Heart left ventricle (tissue), 16 donors: ENCODE data around the gene TCEANC2. TPM values are rescaled to one million over a fixed set of nuclear protein-coding genes. Genes with fewer than 3 reads are reported as not detected.
A peak's percentile ranks its signal among the peaks of the same experiment; 100 is the strongest.

Source experiments
- ATAC-seq, 4 donors: fragments of 200-7000 bp; cut with Tn5 transposase; one replicate each; pipeline ENCODE4 v1.9.1; 2020 to 2022; ENCODE audit warnings: moderate library complexity in 4 of 4, mild to moderate bottlenecking in 3 of 4, moderate number of reproducible peaks in 1 of 4
- DNase-seq, 5 donors: peaks; one replicate each; pipeline ENCODE4 v3.0.0-alpha.2; 2020
- H3K27ac ChIP-seq, 12 donors: fragments of 200-600 bp; sonication (generic) in 4 of 12; one replicate each; pipeline versions ENCODE4 v1.5.0 to v1.8.0; 2016 to 2022; ENCODE audit warnings: mild to moderate bottlenecking in 2 of 12
- H3K27me3 ChIP-seq, 9 donors: fragments of 200-600 bp; sonication (generic) in 2 of 9; one replicate each; pipeline versions ENCODE4 v1.5.1 to v1.8.0; 2016 to 2022; ENCODE audit warnings: mild to moderate bottlenecking in 3 of 9
- H3K36me3 ChIP-seq, 9 donors: fragments of 200-600 bp; sonication (generic) in 2 of 9; one replicate each; pipeline versions ENCODE4 v1.5.0 to v1.8.0; 2018 to 2022; ENCODE audit warnings: mild to moderate bottlenecking in 2 of 9
- H3K4me1 ChIP-seq, 12 donors: fragments of 200-600 bp; sonication (generic) in 4 of 12; one replicate each; pipeline versions ENCODE4 v1.5.0 to v1.8.0; 2016 to 2022; ENCODE audit warnings: mild to moderate bottlenecking in 3 of 12
- H3K4me3 ChIP-seq, 12 donors: fragments of 200-600 bp; sonication (generic) in 4 of 12; one replicate each; pipeline versions ENCODE4 v1.5.0 to v1.8.0; 2017 to 2022; ENCODE audit warnings: mild to moderate bottlenecking in 9 of 12, moderate library complexity in 4 of 12
- H3K9me3 ChIP-seq, 12 donors: fragments of 200-600 bp; sonication (generic) in 4 of 12; one replicate each; pipeline versions ENCODE4 v1.5.0 to v1.8.0; 2016 to 2022; ENCODE audit warnings: mild to moderate bottlenecking in 1 of 12
- POLR2A ChIP-seq, 2 donors: fragments of 450-650 bp; IDR thresholded peaks; one replicate each; pipeline ENCODE4 v1.6.1; 2017; ENCODE audit warnings: antibody characterized with exemption in 2 of 2, mild to moderate bottlenecking in 2 of 2, moderate library complexity in 2 of 2
- WGBS, 4 donors: extraction: QIAGEN DNeasy Blood & Tissue Kit in 2 of 4; methylation state at CpG; one replicate each; pipeline versions ENCODE4 v1.1.5 to v1.1.7; 2013 to 2018; 5-methylcytosine and 5-hydroxymethylcytosine counted together
- intact Hi-C, 10 donors: fragments of 100-400 bp; cut with DNase I; formaldehyde crosslinking; loops; one replicate each; pipeline versions ENCODE4 v1.11.1 to v1.14.2; 2022
- polyA plus RNA-seq, 2 donors: library from polyadenylated mRNA; stranded (reverse); fragments of 200-250 nt; gene quantifications; one replicate each; pipeline ENCODE4 v1.2.3, GENCODE V29; 2013
- total RNA-seq, 9 donors: library from RNA; depleted of rRNA in 2 of 9; stranded (reverse); fragments of >200 nt in 2 of 9; fragmentation: NEBNext Ultra II Directional in 3 of 9; extraction: Animal tissue kit (Norgen Biotek cat#: 25700) in 3 of 9; gene quantifications; one replicate each; pipeline versions ENCODE4 v1.1.0 to v1.2.4, GENCODE V29; 2016 to 2023
- TF ChIP-seq, protein P1 (sequence below), 12 donors: fragments of 200-600 bp; sonication (generic) in 4 of 12; IDR thresholded peaks; one replicate each; pipeline versions ENCODE4 v1.5.0 to v1.8.0; 2018 to 2022; ENCODE audit warnings: antibody characterized with exemption in 12 of 12, mild to moderate bottlenecking in 5 of 12
- donor health status: ischemic (EF 13 %, LVEDD 7.1; RV severe dilation, severe dysfunction).
- donor health status: healthy with polysubstance abuse.
- donor health status: DM: no; HTN: yes; CAD: no.
- donor health status: DM: no; HTN: no; CAD: no.
- donor health status: ischemic (EF 25% LVEDD 6.9; RV normal size, moderate dysfunction).
- donor health status: ischemic (EF 25% LVEDD 5.7; RV mildly dilated, moderate dysfunction).
- donor health status: healthy.
- donor health status: DM: yes; HTN: yes; CAD: no.
- donor health status: ischemic (EF 35%, LVEDD 5.7; RV mildly dilated, moderate dysfunction).
- donor health status: nonischemic (EF 11% LVEDD 7.7; RV severe dilation, severe dysfunction).
- donor health status: DM: yes; HTN: yes; CAD: no.
- donor health status: PGD.
- donor health status: ischemic (EF 29% LVEDD 5.4; RV normal size, mild dysfunction).
- donor health status: nonischemic (EF 23%, LVEDD 6.1; RV moderate dilation, normal function).

The TCEANC2 gene
- total and polyA plus RNA-seq, 11 donors = 2.4 to 6.6 (median 4.5) TPM

DNA sequence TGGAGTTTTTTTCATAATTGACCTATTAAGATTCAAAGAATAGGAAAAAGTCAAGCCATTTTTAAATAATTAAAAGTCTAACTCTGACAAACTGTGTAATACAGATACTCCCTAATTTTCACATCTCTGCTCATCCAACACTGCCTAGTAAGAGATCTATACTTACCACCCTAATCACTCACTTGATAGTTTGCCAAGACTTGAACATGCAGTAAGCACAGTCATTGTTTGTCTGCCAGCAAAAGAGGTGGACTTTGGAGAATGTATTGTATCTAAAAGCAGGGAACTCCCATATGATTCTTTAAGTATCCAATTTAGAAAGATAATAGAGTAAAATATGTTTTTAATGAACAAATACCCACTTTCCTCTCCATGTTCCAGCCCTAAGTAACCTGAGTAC, 15.9 kb upstream of the TCEANC2 start:
- TF ChIP-seq, protein P1, sequence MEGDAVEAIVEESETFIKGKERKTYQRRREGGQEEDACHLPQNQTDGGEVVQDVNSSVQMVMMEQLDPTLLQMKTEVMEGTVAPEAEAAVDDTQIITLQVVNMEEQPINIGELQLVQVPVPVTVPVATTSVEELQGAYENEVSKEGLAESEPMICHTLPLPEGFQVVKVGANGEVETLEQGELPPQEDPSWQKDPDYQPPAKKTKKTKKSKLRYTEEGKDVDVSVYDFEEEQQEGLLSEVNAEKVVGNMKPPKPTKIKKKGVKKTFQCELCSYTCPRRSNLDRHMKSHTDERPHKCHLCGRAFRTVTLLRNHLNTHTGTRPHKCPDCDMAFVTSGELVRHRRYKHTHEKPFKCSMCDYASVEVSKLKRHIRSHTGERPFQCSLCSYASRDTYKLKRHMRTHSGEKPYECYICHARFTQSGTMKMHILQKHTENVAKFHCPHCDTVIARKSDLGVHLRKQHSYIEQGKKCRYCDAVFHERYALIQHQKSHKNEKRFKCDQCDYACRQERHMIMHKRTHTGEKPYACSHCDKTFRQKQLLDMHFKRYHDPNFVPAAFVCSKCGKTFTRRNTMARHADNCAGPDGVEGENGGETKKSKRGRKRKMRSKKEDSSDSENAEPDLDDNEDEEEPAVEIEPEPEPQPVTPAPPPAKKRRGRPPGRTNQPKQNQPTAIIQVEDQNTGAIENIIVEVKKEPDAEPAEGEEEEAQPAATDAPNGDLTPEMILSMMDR (IDR thresholded peaks at IDR 0.05) = no peak
- TF ChIP-seq POLR2A (IDR thresholded peaks at IDR 0.05) = no peak
- H3K27me3 ChIP-seq = no peaks in the 10 kb centered on the region
- intact Hi-C loops = no loop called here
- no peaks in the 10 kb centered on the region for H3K9me3 ChIP-seq
- ATAC-seq (peak; percentile 54 to 69 (median 64)), DNase-seq (no peak)
- H3K4me3 ChIP-seq = no peak overlapping the region
- no peak overlapping the region for H3K27ac ChIP-seq
- peaks cover 0 to 8% (median 0%) of the 10 kb centered on the region in 12 donors for H3K4me1 ChIP-seq
- peaks cover 0 to 100% (median 99%) of the 10 kb centered on the region in 9 donors for H3K36me3 ChIP-seq

DNA sequence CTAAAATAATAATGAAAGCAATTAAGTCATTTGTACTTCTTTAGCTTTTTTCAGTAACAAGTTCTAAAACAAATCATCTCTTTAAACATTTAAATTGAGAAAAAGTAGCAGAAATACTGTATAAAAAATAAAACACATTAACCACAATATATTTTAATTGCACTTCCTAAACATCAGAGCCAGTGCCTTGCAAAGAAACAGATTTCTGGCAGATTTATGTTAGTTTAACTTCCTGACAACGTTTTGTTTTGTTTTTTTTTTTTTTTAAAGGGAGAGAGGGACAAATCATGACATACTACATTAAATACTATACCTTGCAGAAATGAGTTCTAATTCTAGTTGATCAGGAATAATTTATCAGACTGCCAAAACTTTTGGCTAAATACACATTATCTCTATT, 11.6 kb upstream of the TCEANC2 start:
- ATAC-seq = no peak

DNA sequence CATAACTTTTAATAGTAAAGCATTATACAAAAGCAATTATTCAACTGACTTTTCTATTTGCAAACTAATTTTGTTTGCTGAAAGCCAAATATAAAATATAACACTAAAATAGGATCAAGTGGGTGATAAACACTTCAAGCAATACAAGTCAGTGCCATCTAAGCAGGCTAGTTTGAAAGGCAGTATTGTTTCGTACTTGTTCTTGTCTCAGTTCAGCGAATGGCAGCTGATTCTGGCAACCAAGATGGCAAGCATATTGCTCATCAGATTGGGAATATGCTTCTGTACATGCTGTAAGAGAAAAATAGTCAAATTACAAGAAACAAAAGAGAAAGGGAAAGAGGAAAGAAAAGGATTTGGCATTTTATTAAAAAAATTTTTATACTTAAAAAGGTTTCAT, 7.9 kb upstream of the TCEANC2 start:
- H3K27me3 ChIP-seq = no peaks in the 10 kb centered on the region
- DNase-seq (no peak), ATAC-seq (no peak)
- WGBS, 4 donors = 67 to 74% (median 71%) methylated on average over 2 of the region's 2 CpGs
- H3K36me3 ChIP-seq = peaks cover 0 to 51% (median 36%) of the 10 kb centered on the region in 9 donors
- intact Hi-C loops = no loop called here
- H3K9me3 ChIP-seq = no peaks in the 10 kb centered on the region
- peaks cover 0 to 57% (median 42%) of the 10 kb centered on the region in 12 donors for H3K4me1 ChIP-seq
- no peak for TF ChIP-seq POLR2A (IDR thresholded peaks at IDR 0.05)
- TF ChIP-seq, protein P1 (IDR thresholded peaks at IDR 0.05) = no peak
- H3K27ac ChIP-seq = no peak overlapping the region
- H3K4me3 ChIP-seq = no peak overlapping the region

More for the DNA sequence above, 11.6 kb upstream of the TCEANC2 start:
- no peak for TF ChIP-seq POLR2A (IDR thresholded peaks at IDR 0.05)
- TF ChIP-seq, protein P1 (IDR thresholded peaks at IDR 0.05) = no peak
- intact Hi-C loops = no loop called here
- WGBS, 4 donors = 16 to 23% (median 19%) methylated on average over 1 of the region's 1 CpG
- H3K9me3 ChIP-seq = no peaks in the 10 kb centered on the region
- no peak for DNase-seq
- H3K27me3 ChIP-seq = no peaks in the 10 kb centered on the region
- H3K27ac ChIP-seq = no peak overlapping the region
- no peak overlapping the region for H3K4me3 ChIP-seq
- peaks cover 0 to 86% (median 72%) of the 10 kb centered on the region in 9 donors for H3K36me3 ChIP-seq
- peaks cover 0 to 24% (median 9%) of the 10 kb centered on the region in 12 donors for H3K4me1 ChIP-seq

DNA sequence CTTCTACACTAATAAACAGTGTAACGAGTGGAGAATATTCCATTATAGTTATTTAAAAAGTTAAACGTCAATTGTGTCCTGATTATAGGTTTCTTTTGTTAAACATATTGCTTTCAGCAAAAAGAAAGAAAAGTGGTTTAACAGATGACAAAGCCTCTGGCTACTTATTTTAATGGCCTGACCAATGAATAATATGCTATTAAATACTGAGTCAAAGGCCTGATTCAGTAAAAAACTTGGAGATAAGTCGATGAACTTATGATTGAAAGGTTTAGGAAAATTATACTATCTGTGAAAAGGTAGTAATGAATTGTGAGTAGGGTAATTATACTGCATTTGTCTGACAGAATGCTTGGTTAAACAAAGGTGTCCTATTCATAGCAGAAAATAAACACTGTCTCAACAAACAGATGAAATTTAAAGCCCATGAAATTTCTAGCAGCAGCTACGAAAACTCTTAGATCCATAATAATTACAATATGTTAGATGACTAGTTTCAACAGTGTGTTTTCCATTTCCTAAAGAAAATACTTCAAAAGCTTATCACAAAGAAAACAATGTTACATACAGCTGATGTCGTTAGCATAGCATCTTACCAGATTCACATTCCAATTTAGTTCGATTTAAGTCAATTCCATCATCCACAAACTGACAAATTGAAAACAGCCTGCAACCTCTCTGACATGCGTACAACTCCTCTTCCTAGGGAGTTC, 6.6 kb upstream of the TCEANC2 start:
- H3K27ac ChIP-seq = no peak overlapping the region
- WGBS, 4 donors = 64 to 73% (median 67%) methylated on average over 7 of the region's 7 CpGs
- intact Hi-C loops = no loop called here
- DNase-seq (no peak), ATAC-seq (no peak)
- TF ChIP-seq, protein P1 (IDR thresholded peaks at IDR 0.05) = no peak
- TF ChIP-seq POLR2A (IDR thresholded peaks at IDR 0.05) = no peak
- H3K4me1 ChIP-seq = peaks cover 0 to 70% (median 55%) of the 10 kb centered on the region in 12 donors
- no peaks in the 10 kb centered on the region for H3K9me3 ChIP-seq
- peaks cover 0 to 38% (median 22%) of the 10 kb centered on the region in 9 donors for H3K36me3 ChIP-seq
- H3K4me3 ChIP-seq = no peak overlapping the region
- no peaks in the 10 kb centered on the region for H3K27me3 ChIP-seq
